Keratinocyte (primary cell): ENCODE measurements around the gene IRF2BP2. TPM values are rescaled to one million over a fixed set of nuclear protein-coding genes. Genes with fewer than 3 reads are reported as not detected.

ENCODE experiments used
- DNase-seq: peaks from one replicate; pipeline ENCODE4 v3.0.0-alpha.2; 2011; ENCODE audit warnings: low read depth, missing footprints, low spot score
- FAIRE-seq: peaks from 2 replicates; lab custom pipeline; 2011; peaks lifted over from hg19 to GRCh38; lab: Jason Lieb, UNC
- H2AFZ ChIP-seq: 2 replicates; pipeline ENCODE4 v1.6.0; 2012; ENCODE audit warnings: low read length, control low read depth, inconsistent platforms; ENCODE audit not compliant: control insufficient read depth
- H3K27ac ChIP-seq: 2 replicates; pipeline ENCODE4 v1.5.1; 2011; ENCODE audit warnings: low read length; ENCODE audit not compliant: control insufficient read depth, insufficient read depth
- H3K27me3 ChIP-seq: 3 replicates; pipeline ENCODE4 v1.6.0; 2011; ENCODE audit warnings: low read length; ENCODE audit not compliant: control insufficient read depth, insufficient read depth; ENCODE audit errors: extremely low read depth
- H3K36me3 ChIP-seq, 2 experiments: 2 replicates in 1 of 2; 3 replicates in 1 of 2; pipeline ENCODE4 v1.5.1; 2011; ENCODE audit warnings: low read length in 2 of 2, mild to moderate bottlenecking in 1 of 2; ENCODE audit not compliant: control insufficient read depth in 2 of 2, insufficient read depth in 2 of 2; ENCODE audit errors: extremely low read depth in 1 of 2
- H3K4me1 ChIP-seq: 3 replicates; pipeline ENCODE4 v1.5.1; 2011; ENCODE audit warnings: low read length; ENCODE audit not compliant: control insufficient read depth, insufficient read depth; ENCODE audit errors: extremely low read depth
- H3K4me2 ChIP-seq: 3 replicates; pipeline ENCODE4 v1.6.0; 2011; ENCODE audit warnings: low read depth, low read length; ENCODE audit not compliant: control insufficient read depth, insufficient read depth; ENCODE audit errors: extremely low read depth
- H3K4me3 ChIP-seq, 3 experiments: fragments of 200-600 bp in 1 of 3; sonication (generic) in 1 of 3; 2 replicates in 2 of 3; 3 replicates in 1 of 3; pipeline ENCODE4 v1.5.1; 2011 to 2016; ENCODE audit warnings: low read length in 3 of 3, mild to moderate bottlenecking in 3 of 3, control low read depth in 2 of 3, inconsistent platforms in 1 of 3, low read depth in 1 of 3, mixed read lengths in 1 of 3, mixed run types in 1 of 3, moderate library complexity in 1 of 3; ENCODE audit not compliant: control insufficient read depth in 2 of 3, insufficient read depth in 2 of 3; ENCODE audit errors: extremely low read depth in 1 of 3
- H3K79me2 ChIP-seq: 2 replicates; pipeline ENCODE4 v1.6.0; 2012; ENCODE audit warnings: low read length; ENCODE audit not compliant: control insufficient read depth, insufficient read depth
- H3K9ac ChIP-seq: 3 replicates; pipeline ENCODE4 v1.6.0; 2011; ENCODE audit warnings: low read length; ENCODE audit not compliant: control insufficient read depth, insufficient read depth; ENCODE audit errors: extremely low read depth
- H3K9me1 ChIP-seq: 3 replicates; pipeline ENCODE4 v1.6.0; 2011; ENCODE audit warnings: low read length; ENCODE audit not compliant: control insufficient read depth, insufficient read depth; ENCODE audit errors: extremely low read depth
- H3K9me3 ChIP-seq: 2 replicates; pipeline ENCODE4 v1.5.1; 2012; ENCODE audit warnings: low read depth, low read length; ENCODE audit not compliant: control insufficient read depth
- H4K20me1 ChIP-seq: 3 replicates; pipeline ENCODE4 v1.6.0; 2011; ENCODE audit warnings: low read length; ENCODE audit not compliant: control insufficient read depth, insufficient read depth; ENCODE audit errors: extremely low read depth
- CTCF ChIP-seq, 3 experiments: IDR thresholded peaks in 1 of 3; conservative IDR thresholded peaks in 1 of 3; optimal IDR thresholded peaks in 1 of 3; 2 replicates in 2 of 3; 3 replicates in 1 of 3; pipeline versions ENCODE3 to v1.5.1; 2011; ENCODE audit warnings: low read length in 3 of 3, mild to moderate bottlenecking in 3 of 3, moderate library complexity in 2 of 3, control low read depth in 1 of 3, inconsistent platforms in 1 of 3; ENCODE audit not compliant: insufficient read depth in 2 of 3; ENCODE audit errors: extremely low read depth in 1 of 3
- EZH2 ChIP-seq: IDR thresholded peaks from one replicate; pipeline ENCODE4 v1.6.1; 2012; ENCODE audit warnings: inconsistent platforms, mild to moderate bottlenecking, low read length, moderate library complexity
- dilution Hi-C: fragments of 300-500 bp; cut with MboI; formaldehyde crosslinking; loops from one replicate; pipeline ENCODE4 v1.7.0; 2020; ENCODE audit warnings: low sequenced_read_pairs; ENCODE audit not compliant: extremely low pct_ligation_motif_present
- polyA plus RNA-seq, 5 experiments: library from polyadenylated mRNA; depleted of rRNA in 3 of 5; stranded (reverse) in 3 of 5; stranded (forward) in 1 of 5; unstranded in 1 of 5; fragments of >200 nt; gene quantifications; 1 replicate in 1 of 5; 2 replicates in 3 of 5; 3 replicates in 1 of 5; pipeline versions ENCODE4 v1.2.1 to v1.2.3, GENCODE V29; 2011 to 2012; ENCODE audit warnings: missing spikeins in 2 of 5, low read depth in 1 of 5, low replicate concordance in 1 of 5

Gene IRF2BP2
- polyA plus RNA-seq, 1 donor (not counting 4 experiments of a cell fraction or from before 2014, with no cell fraction given), result 29.9 TPM

GRCh38 chr1:234570329-234571120 is 39.5 kb downstream of the IRF2BP2 start:
- dilution Hi-C loops, result no loop called here
- Histone ChIP-seq H3K36me3 (no peaks in the 10 kb centered on the region), H3K9ac (no peak overlapping the region), H3K9me3 (no peaks in the 10 kb centered on the region), H3K79me2 (no peaks in the 10 kb centered on the region), H3K27ac (no peak overlapping the region), H3K4me1 (peaks cover 7% of the 10 kb centered on the region), H2AFZ (no peak overlapping the region), H3K4me2 (no peak overlapping the region), H3K9me1 (no peaks in the 10 kb centered on the region), H3K4me3 (no peak overlapping the region), H4K20me1 (no peaks in the 10 kb centered on the region), H3K27me3 (no peaks in the 10 kb centered on the region)
- TF ChIP-seq EZH2 (no peak), CTCF (optimal IDR thresholded peaks at IDR 0.05 in 1 of 3, IDR thresholded peaks at IDR 0.05 in 1 of 3, conservative IDR thresholded peaks at IDR 0.05 in 1 of 3; ENCODE audit: extremely low read depth in 1 of 3, insufficient read depth in 2 of 3, low read length in 3 of 3) (no peak)
- DNase-seq (no peak), FAIRE-seq (no peak)

GRCh38 chr1:234568345-234568744 is 41.6 kb downstream of the IRF2BP2 start:
- no peaks in the 10 kb centered on the region for H3K9me1 ChIP-seq
- H3K27me3 ChIP-seq, result no peaks in the 10 kb centered on the region
- peaks cover 27% of the 10 kb centered on the region for H3K4me1 ChIP-seq
- DNase-seq (no peak), FAIRE-seq (no peak)
- H2AFZ ChIP-seq, result no peak overlapping the region
- no peaks in the 10 kb centered on the region for H3K79me2 ChIP-seq
- H3K36me3 ChIP-seq, result no peaks in the 10 kb centered on the region
- H3K9me3 ChIP-seq, result no peaks in the 10 kb centered on the region
- H3K9ac ChIP-seq, result no peak overlapping the region
- H3K27ac ChIP-seq, result no peak overlapping the region
- H4K20me1 ChIP-seq, result no peaks in the 10 kb centered on the region
- no peak overlapping the region for H3K4me2 ChIP-seq
- no peak overlapping the region for H3K4me3 ChIP-seq
- TF ChIP-seq CTCF (optimal IDR thresholded peaks at IDR 0.05 in 1 of 3, IDR thresholded peaks at IDR 0.05 in 1 of 3, conservative IDR thresholded peaks at IDR 0.05 in 1 of 3; ENCODE audit: extremely low read depth in 1 of 3, insufficient read depth in 2 of 3, low read length in 3 of 3) (no peak), EZH2 (no peak)
- dilution Hi-C loops, result no loop called here
